MCF 10A (cell line): ENCODE results near the gene CCDC197. TPM values are rescaled to one million over a fixed set of nuclear protein-coding genes. Genes with fewer than 3 reads are reported as not detected.
A peak's percentile ranks its signal among the peaks of the same experiment; 100 is the strongest.

ENCODE experiments used
- BruUV-seq: library from RNA; stranded (reverse); fragments of 400-500 nt; replicated peaks from 2 replicates; lab custom pipeline; 2021; lab: Mats Ljungman, UMichigan
- CTCF ChIA-PET: fragments of 300-600 bp; sonication (Branson Sonifier 250); formaldehyde crosslinking; extraction: SDS; loops from one replicate; lab custom pipeline; 2021; ENCODE audit warnings: antibody characterized with exemption, inconsistent platforms; lab: Yijun Ruan, JAX
- POLR2A ChIA-PET: fragments of 300-600, 350-650 bp; sonication (Branson Sonifier 250); formaldehyde crosslinking; extraction: SDS; loops from one replicate; lab custom pipeline; 2020; ENCODE audit warnings: antibody characterized with exemption, inconsistent platforms; lab: Yijun Ruan, JAX
- DNase-seq: peaks from one replicate; pipeline ENCODE4 v3.0.0-alpha.2; 2018; ENCODE audit not compliant: unreplicated experiment
- H3K27ac Mint-ChIP-seq: one replicate; pipeline ENCODE4 v1.8.0; 2022; ENCODE audit warnings: mild to moderate bottlenecking, low read depth, mixed read lengths; ENCODE audit not compliant: unreplicated experiment
- H3K27me3 Mint-ChIP-seq: one replicate; pipeline ENCODE4 v1.8.0; 2022; ENCODE audit warnings: mixed read lengths; ENCODE audit not compliant: insufficient read depth, unreplicated experiment
- H3K36me3 Mint-ChIP-seq: one replicate; pipeline ENCODE4 v1.8.0; 2022; ENCODE audit warnings: mild to moderate bottlenecking, moderate library complexity, mixed read lengths; ENCODE audit not compliant: insufficient read depth, unreplicated experiment
- H3K4me1 Mint-ChIP-seq: one replicate; pipeline ENCODE4 v1.8.0; 2022; ENCODE audit warnings: mixed read lengths; ENCODE audit not compliant: insufficient read depth, unreplicated experiment
- H3K4me3 Mint-ChIP-seq: one replicate; pipeline ENCODE4 v1.8.0; 2022; ENCODE audit warnings: mild to moderate bottlenecking, moderate library complexity, mixed read lengths; ENCODE audit not compliant: unreplicated experiment
- H3K9me3 Mint-ChIP-seq: one replicate; pipeline ENCODE4 v1.8.0; 2022; ENCODE audit warnings: mixed read lengths; ENCODE audit not compliant: unreplicated experiment
- CTCF ChIP-seq: fragments of 200-600 bp; IDR thresholded peaks from one replicate; pipeline ENCODE4 v1.8.0; 2022; ENCODE audit warnings: antibody characterized with exemption, mild to moderate bottlenecking; ENCODE audit not compliant: unreplicated experiment
- intact Hi-C: fragments of 100-400 bp; cut with micrococcal nuclease; formaldehyde crosslinking; loops from 2 replicates; pipeline ENCODE4 v1.14.1; 2022
- total RNA-seq: library from RNA; stranded (reverse); gene quantifications from 2 replicates; pipeline ENCODE4 v1.2.3, GENCODE V29; 2022

The CCDC197 gene
- total RNA-seq, 1 experiment from 2014 or later = not detected

DNA sequence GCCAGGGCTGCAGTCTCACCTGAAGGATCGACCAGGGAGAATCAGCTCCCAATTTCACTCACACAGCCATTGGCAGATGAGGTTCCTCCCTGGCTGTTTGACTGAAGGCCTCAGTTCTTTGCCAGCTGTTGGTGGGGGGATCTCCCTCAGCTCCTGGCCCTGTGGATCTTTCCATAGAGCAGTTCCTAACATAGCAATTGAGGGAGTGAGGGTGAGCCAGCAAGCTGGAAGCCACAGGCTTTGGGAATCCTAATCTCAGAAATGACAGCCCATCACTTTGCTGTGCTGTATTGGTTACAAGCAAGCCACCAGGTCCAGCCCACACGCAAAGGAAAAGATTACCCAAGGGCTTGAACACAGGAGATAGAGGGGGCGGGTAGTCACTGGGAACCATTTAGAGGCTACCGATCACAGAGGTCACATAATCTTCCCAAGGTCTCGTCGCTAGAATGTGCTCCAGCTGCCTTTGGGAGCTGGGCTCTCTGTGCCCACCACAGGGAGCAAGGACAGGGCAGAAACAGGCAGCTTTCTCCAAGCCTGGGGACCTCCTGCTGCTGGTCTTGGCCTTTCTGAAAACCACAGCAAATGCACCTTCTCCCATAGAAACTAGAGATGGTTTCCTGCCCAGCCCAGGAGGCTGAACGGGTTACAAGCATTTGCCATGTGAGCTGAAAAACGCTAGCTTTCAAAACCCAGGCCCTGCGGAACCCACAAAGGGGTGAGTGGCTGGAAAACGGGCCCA is 24.5 kb downstream of the CCDC197 start:
- intact Hi-C loops = no loop called here
- H3K9me3 Mint-ChIP-seq = no peaks in the 10 kb centered on the region
- H3K4me3 Mint-ChIP-seq = no peak overlapping the region
- H3K27ac Mint-ChIP-seq = no peak overlapping the region
- H3K27me3 Mint-ChIP-seq = peaks cover 12% of the 10 kb centered on the region
- BruUV-seq = no TSS peak
- no peak for TF ChIP-seq CTCF
- H3K36me3 Mint-ChIP-seq = no peaks in the 10 kb centered on the region
- ChIA-PET CTCF (interaction anchor here (0.6 to 1.5 kb wide), 7 partner anchors 15 to 1626 kb away, joined by 3 to 6 read pairs (median 3); no protein-coding TSS in a partner anchor), POLR2A (interaction anchor here (1.0 kb wide), 1 partner anchor 60 kb away, joined by 3 read pairs; the partner anchor contains the start of genes DDX24 and IFI27L1)
- no peak for DNase-seq
- peaks cover 11% of the 10 kb centered on the region for H3K4me1 Mint-ChIP-seq

DNA sequence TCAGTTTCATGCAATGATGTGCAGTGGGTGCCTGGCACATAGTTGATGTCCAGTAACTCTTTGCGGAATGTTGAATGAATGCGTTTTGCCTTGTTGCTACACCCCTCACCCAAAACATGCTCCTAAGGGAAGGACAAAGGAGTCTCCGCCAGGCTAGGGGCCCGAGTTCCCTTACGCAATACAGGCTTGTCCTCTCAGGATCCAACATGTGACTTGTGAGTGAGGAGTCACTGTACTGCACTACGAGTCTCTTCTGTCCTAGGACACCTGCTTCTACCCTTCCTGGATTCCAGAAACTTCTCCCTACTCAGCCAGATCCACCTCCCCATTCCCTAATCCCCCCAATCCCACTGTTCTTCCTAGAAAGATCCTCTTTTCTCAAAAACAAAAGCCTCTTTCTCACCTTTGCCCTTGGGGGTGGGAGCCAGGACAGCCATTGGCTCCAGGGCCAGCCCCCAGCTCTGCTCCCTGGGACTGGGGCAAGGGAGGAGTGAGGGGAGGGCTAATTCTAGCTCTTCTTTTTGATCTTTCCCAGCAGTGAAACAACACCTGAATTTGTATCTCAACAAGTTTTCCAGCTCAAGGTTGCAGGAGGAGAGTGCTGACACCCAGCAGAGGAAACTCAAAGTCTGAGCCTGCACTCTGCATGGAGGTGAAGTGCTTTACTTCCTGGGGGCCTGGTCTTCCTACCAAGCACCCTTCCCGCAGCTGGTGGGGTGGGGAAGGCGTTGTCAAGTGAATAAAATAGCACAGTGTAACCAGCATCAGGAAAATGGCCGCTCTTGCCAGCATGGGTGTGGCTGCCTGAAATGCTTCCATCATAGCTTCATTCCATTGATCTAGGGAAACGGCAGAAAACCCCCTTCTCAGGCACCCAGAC is 25.7 kb downstream of the CCDC197 start:
- no peaks in the 10 kb centered on the region for H3K36me3 Mint-ChIP-seq
- intact Hi-C loops = no loop called here
- H3K27ac Mint-ChIP-seq = no peak overlapping the region
- TF ChIP-seq CTCF = no peak
- peaks cover 6% of the 10 kb centered on the region for H3K27me3 Mint-ChIP-seq
- BruUV-seq = no TSS peak
- CTCF ChIA-PET = interaction anchor here (1.1 to 1.4 kb wide), 2 partner anchors 13 to 114 kb away, joined by 4 read pairs; no protein-coding TSS in a partner anchor
- no peak overlapping the region for H3K4me3 Mint-ChIP-seq
- POLR2A ChIA-PET = no interaction called here
- H3K9me3 Mint-ChIP-seq = no peaks in the 10 kb centered on the region
- H3K4me1 Mint-ChIP-seq = peaks cover 11% of the 10 kb centered on the region
- DNase-seq = no peak

DNA sequence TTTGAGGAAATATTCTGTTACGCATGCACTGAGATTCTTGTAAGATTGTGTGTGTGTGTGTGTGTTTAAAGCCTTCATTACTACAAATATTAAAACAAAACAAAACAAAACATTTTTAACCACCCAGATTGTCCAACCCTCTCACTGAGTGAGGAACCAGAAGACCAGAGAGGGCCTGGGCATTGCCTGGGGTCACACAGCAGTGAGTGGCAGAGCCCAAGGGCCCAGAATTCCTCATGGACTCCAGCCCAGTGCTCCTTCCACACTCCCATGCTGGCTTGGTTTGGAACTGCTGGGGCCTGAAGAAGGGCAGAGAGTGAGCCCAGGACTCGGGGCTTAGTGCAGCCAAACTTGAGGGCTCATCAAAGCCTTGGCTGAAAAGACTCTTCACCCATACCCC is 27.4 kb downstream of the CCDC197 start:
- intact Hi-C loops = no loop called here
- ChIA-PET POLR2A (no interaction called here), CTCF (interaction anchor here (0.6 to 2.4 kb wide), 2 partner anchors 11 to 156 kb away, joined by 4 to 17 read pairs; no protein-coding TSS in a partner anchor)
- Mint-ChIP-seq H3K4me1 (peaks cover 18% of the 10 kb centered on the region), H3K27me3 (no peaks in the 10 kb centered on the region), H3K27ac (no peak overlapping the region), H3K9me3 (no peaks in the 10 kb centered on the region), H3K36me3 (no peaks in the 10 kb centered on the region), H3K4me3 (no peak overlapping the region)
- no peak for DNase-seq
- TF ChIP-seq CTCF = no peak
- BruUV-seq = no TSS peak

DNA sequence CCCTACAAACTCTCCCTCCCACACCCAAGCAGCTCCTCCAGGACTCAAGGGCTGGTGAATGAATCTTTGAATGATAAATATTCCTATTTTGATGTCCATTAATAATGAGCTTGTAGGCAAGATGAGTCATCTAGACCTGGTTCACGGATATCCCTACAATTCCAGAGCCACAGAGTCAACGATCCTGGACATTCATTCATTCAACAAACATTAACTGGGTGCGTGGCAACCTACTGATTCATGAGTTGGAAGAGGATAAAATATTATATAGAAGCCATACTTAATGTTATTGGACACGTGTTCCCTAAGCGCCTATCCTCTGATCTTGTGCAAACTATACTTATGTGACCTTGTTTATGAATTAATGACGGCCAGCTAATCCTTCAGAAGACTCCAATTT is 28.6 kb downstream of the CCDC197 start:
- Mint-ChIP-seq H3K27ac (no peak overlapping the region), H3K27me3 (no peaks in the 10 kb centered on the region), H3K9me3 (no peaks in the 10 kb centered on the region), H3K36me3 (no peaks in the 10 kb centered on the region), H3K4me3 (peak overlapping the region; percentile 52), H3K4me1 (peaks cover 18% of the 10 kb centered on the region)
- TF ChIP-seq CTCF = no peak
- POLR2A ChIA-PET = interaction anchor here (0.6 to 1.8 kb wide), 6 partner anchors 11 to 120 kb away, joined by 3 to 6 read pairs (median 4); partner anchors contain the start of genes DDX24 and IFI27L1
- CTCF ChIA-PET = interaction anchor here (0.7 to 2.4 kb wide), 2 partner anchors 10 to 352 kb away, joined by 3 to 17 read pairs; no protein-coding TSS in a partner anchor
- intact Hi-C loops = no loop called here
- BruUV-seq = no TSS peak
- no peak for DNase-seq
